ENCODE data around the gene NETO1.
A peak's percentile ranks its signal among the peaks of the same experiment; 100 is the strongest.

Gene NETO1

GRCh38 chr18:72843743-72844142 is 24.0 kb downstream of the NETO1 start:
- DNase-seq = no peak

- DNase-seq = no peak
Measured at GRCh38 chr18:72840109-72840508, 27.7 kb downstream of the NETO1 start.

- DNase-seq = no peak
Measured at GRCh38 chr18:72834731-72835130, 33.1 kb downstream of the NETO1 start.

GRCh38 chr18:72833471-72833870 is 34.3 kb downstream of the NETO1 start:
- no peak for DNase-seq

- peak; percentile 22 for DNase-seq
Measured at GRCh38 chr18:72830109-72830508, 37.7 kb downstream of the NETO1 start.

- DNase-seq = no peak
Measured at GRCh38 chr18:72828601-72829000, 39.2 kb downstream of the NETO1 start.

- no peak for DNase-seq
Measured at GRCh38 chr18:72826736-72827135, 41.1 kb downstream of the NETO1 start.

GRCh38 chr18:72823345-72823744 is 44.4 kb downstream of the NETO1 start:
- DNase-seq = no peak

- DNase-seq = no peak
Measured at GRCh38 chr18:72822202-72822601, 45.6 kb downstream of the NETO1 start.

GRCh38 chr18:72820571-72820970 is 47.2 kb downstream of the NETO1 start:
- no peak for DNase-seq

GRCh38 chr18:72819050-72819449 is 48.7 kb downstream of the NETO1 start:
- DNase-seq = no peak

- no peak for DNase-seq
Measured at GRCh38 chr18:72811047-72811446, 56.7 kb downstream of the NETO1 start.

- no peak for DNase-seq
Measured at GRCh38 chr18:72808680-72809079, 59.1 kb downstream of the NETO1 start.

- DNase-seq = no peak
Measured at GRCh38 chr18:72799106-72799505, 68.7 kb downstream of the NETO1 start.

GRCh38 chr18:72783530-72783929 is 84.3 kb downstream of the NETO1 start:
- DNase-seq = no peak

- no peak for DNase-seq
Measured at GRCh38 chr18:72774914-72775313, 92.9 kb downstream of the NETO1 start.

GRCh38 chr18:72772916-72773315 is 94.9 kb downstream of the NETO1 start:
- no peak for DNase-seq

- no peak for DNase-seq
Measured at GRCh38 chr18:72768681-72769229, 99.0 kb downstream of the NETO1 start.

- peak; percentile 31 for DNase-seq
Measured at GRCh38 chr18:72762515-72763122, 105.2 kb downstream of the NETO1 start.

- DNase-seq = no peak
Measured at GRCh38 chr18:72752220-72752619, 115.6 kb downstream of the NETO1 start.

GRCh38 chr18:72742002-72742401 is 125.8 kb downstream of the NETO1 start:
- DNase-seq = no peak

GRCh38 chr18:72738136-72738535 is 129.7 kb downstream of the NETO1 start:
- no peak for DNase-seq

GRCh38 chr18:72727776-72728175 is 140.0 kb downstream of the NETO1 start:
- DNase-seq = no peak

- no peak for DNase-seq
Measured at GRCh38 chr18:72727038-72727655, 140.6 kb downstream of the NETO1 start.

GRCh38 chr18:72726201-72726600 is 141.6 kb downstream of the NETO1 start:
- no peak for DNase-seq
